Activated CD8-positive, alpha-beta memory T cell treated with anti-CD3 and anti-CD28 coated beads for 48 hours (primary cell): Measurements from ENCODE around the gene ELP4.

Source experiments
- DNase-seq, 3 experiments: peaks; one replicate each; pipeline ENCODE4 v3.0.0-alpha.2; 2020; ENCODE audit warnings: low read depth in 2 of 3, low spot score in 2 of 3

Gene ELP4

GRCh38 chr11:31798057-31798553, 288.5 kb downstream of the ELP4 start:
- DNase-seq, result no peak

- no peak for DNase-seq
Observed at GRCh38 chr11:31798554-31799434, 289.2 kb downstream of the ELP4 start.

GRCh38 chr11:31799435-31800397, 290.1 kb downstream of the ELP4 start:
- no peak for DNase-seq

GRCh38 chr11:31800398-31801265, 291.1 kb downstream of the ELP4 start:
- no peak for DNase-seq

DNA sequence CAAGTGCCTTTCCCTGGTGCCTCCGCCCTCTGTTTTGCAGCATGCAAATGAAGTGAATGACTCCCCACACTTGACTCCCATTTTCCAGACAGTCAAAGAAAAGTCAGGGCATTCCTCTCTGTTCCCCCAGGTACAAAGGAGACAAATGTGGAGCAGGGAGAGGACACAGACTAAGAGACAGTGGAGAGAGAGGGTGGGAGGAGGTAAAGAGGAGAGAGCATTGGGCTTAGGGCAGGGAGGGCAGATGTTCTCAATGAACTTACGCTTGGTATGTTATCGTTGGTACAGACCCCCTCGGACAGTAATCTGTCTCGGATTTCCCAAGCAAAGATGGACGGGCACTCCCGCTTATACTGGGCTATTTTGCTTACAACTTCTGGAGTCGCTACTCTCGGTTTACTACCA, 291.7 kb downstream of the ELP4 start:
- no peak for DNase-seq

- no peak for DNase-seq
Observed at GRCh38 chr11:31802000-31802551, 292.5 kb downstream of the ELP4 start.

GRCh38 chr11:31802609-31802989, 293.0 kb downstream of the ELP4 start:
- no peak for DNase-seq

DNA sequence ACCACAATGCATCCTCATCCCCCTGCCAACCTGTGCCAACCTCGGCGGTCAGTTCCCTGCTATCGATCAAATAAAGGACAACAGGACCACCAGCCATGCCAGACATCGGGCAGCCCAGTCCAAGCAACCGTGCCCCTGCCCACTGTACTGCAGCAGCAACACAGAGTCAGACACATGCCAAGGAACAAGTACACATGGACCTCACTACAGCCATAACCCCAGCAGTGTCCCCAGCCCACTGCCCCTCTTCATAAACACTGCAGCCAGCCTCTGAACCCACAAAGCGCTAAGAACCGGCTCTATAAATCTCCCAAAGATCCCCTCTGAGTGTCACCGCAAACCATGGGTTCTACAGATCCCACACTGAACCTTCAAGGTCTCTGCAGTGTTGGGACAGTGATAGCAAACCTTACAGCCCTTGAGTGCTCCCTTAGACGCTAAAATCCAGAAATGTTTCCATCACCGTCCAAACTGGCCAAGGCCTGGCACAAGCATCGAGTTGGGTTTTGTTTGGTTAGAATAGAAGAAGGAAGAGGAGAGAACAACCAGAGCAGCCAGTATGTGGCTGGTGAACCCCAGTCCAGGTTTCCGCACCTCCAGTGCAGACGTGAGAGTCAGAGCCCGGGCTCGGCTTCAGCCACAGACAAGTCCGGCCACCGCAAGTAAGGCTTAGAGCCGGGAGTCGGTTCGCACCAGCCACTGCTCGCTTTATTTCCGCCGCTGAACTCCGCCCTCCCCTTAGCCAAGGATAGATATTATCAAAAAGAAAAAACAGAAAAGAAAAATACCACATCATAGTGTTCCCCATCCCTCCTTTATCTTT, 293.6 kb downstream of the ELP4 start:
- no peak for DNase-seq

DNA sequence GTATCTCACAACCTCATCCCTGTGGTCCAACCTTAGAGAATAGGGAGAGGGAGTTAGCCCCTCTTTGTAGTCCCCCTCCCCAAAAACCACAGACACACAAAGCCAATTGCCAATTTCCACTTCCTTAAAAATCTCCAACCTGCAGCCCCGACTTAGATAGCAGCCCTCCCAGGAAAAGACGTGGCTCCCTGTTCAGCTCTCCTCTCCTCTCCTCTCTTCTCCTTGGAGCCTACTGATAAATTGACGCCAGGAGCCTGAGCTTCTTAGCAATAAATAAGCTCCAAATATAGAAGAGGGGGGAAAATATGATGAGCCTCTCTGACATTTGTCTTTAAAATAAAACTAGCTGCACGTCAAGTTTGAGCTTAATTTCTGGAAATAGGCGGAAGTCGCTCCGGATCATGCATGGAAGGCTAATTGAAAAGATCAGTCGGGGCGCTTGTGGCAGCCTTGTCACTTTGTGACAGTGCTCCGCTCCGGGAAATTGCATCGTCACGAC, 294.3 kb downstream of the ELP4 start:
- no peak for DNase-seq

DNA sequence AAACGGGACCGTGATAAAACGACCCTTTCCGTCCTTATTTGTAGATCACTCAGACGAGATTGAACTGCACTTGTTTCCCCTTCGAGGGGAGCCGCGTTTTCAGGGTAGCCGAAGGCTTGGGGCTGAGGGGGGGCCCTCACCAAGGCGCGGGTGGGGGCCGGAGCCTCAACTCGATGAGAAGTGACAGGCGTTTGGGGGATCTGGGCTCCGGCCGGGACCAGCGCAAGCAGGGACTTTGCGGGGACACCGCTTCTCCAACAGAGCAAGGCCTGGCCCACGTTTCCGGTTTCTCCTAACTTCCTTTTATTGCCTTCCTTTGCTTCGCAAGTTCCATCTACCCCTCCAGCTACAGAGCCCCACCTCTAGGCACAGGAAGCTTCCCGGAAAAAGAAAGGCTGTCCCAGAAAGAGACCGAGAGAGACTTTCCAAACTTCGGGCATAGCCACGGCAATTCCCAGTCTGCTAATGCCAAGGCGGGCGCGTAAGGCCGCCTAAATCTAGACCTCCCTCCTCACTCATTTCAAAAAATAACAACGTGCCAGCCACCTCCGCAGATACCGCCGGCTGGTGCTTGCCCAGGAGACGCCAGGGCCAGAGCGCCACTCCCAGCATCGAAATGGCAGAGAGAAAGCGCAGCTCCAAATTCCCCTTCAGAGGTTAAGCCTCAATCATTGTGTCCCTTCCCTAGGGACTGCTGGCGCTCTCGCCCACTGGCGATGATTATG, 294.9 kb downstream of the ELP4 start:
- DNase-seq, result no peak

- DNase-seq, result no peak
Observed at GRCh38 chr11:31805037-31805628, 295.6 kb downstream of the ELP4 start.

DNA sequence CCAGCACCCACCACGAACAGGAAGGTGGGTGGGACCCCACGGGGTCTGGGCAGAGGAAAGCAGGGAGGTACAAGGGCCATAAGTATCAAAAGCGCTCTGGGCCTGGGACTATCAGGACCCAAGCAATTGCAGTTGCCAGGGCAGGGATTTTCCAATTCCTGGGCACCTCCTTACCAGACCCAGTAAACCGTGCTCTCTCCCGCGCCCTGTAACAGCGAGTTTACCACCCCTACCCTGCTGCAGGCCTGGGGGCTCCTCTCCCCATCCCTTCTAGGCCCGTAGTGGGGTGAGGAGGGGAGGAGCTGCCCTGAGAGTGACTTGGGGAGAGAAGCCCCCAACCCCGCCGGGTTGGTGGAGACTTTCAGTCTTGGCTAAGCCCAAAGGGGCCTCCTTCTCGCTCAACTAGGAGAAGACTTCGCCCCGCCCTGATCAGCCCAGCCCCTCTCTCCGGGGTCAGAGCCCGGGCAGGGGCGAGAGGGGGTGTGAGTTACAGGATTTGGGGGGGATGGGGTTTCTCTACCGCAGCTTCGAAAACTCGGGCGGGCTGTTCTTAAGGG, 296.1 kb downstream of the ELP4 start:
- DNase-seq, result no peak

- DNase-seq, result no peak
Observed at GRCh38 chr11:31806186-31806927, 296.8 kb downstream of the ELP4 start.

- no peak for DNase-seq
Observed at GRCh38 chr11:31806928-31807798, 297.6 kb downstream of the ELP4 start.

DNA sequence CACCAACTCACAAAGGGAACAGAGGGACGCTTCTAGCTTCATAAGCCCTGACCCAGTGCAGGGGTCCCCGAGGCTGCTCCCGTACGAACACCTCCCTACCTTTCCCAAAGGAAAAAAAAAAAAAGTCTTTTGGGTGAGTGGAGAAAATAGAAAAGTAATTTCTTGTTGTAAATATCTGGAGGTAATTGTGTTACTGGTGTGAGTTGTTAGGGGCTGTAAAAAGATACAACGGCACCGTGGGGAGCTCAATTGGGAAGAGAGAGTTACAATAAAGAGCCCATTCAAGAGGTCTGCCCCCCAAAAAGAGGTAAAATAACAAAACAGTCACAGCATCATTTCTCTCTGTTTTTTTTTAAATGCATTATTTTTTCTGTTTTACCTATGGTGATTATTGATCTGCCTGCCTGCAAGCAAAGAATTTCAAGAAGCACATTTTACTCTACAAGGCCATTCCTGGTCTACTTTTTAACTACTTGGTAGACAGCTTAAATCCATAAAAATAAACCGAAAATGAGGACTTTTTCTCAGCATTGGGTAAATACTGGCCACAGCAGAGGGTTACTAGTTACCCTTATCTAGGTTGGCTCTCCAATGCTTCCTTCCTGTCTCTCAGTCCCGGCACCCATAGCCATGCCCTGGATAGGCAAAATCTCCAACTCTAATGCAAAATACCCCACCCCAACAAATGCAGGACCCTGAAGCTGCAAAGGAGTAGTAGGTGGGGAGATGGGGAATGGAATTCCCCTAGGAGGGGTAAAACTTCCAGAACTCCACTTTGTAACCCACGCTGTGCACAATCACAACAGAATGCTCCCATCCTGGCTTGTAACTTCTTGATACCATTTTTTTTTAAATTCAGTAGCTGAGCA, 298.5 kb downstream of the ELP4 start:
- DNase-seq, result no peak
